ENCODE data around the gene SSNA1.

DNA sequence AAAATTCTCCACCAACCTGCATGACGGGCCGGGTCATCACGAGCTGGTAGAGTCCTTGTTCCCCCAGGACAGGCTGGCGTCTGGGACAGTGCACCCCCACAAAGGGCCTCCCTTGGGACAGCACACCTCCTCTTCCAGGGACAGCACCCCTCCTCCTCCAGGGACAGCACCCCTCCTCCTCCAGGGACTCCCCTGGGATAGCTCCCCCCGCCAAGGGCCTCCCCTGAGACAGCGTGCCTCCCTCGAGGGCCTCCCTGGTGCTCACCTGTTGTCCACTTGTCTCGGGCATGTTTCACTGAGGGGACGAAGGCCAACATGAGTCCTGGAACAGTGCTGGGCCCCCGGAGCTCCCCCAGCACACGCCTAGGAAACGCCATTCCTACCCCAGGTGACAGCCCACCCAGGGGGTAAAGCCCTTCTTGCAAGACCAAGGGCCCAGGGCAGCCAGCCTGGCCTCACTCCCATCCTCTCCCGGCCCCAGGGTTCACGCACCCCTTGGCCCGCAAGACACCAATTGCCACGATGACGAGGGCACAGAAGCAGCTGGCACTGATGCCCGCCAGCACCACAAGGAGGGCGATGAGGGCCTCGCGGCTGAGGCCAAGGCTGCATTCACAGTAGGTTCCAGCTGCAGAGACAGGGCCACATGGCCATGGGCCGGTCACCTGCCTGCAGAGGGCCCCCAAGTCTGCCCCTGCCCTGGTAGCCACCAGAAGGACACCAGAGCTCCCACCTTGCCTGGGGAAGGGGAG, 17.2 kb upstream of the SSNA1 start:
- no peak for TF ChIP-seq ZNF629 (tag by site-specific recombination; IDR thresholded peaks at IDR 0.05)
- TF ChIP-seq ZNF341 (tag by site-specific recombination; IDR thresholded peaks at IDR 0.05; ENCODE audit: low read depth): no peak
- no peak for TF ChIP-seq ZNF138 (tag by site-specific recombination; IDR thresholded peaks at IDR 0.05; ENCODE audit: borderline replicate concordance)
- TF ChIP-seq, protein P1, sequence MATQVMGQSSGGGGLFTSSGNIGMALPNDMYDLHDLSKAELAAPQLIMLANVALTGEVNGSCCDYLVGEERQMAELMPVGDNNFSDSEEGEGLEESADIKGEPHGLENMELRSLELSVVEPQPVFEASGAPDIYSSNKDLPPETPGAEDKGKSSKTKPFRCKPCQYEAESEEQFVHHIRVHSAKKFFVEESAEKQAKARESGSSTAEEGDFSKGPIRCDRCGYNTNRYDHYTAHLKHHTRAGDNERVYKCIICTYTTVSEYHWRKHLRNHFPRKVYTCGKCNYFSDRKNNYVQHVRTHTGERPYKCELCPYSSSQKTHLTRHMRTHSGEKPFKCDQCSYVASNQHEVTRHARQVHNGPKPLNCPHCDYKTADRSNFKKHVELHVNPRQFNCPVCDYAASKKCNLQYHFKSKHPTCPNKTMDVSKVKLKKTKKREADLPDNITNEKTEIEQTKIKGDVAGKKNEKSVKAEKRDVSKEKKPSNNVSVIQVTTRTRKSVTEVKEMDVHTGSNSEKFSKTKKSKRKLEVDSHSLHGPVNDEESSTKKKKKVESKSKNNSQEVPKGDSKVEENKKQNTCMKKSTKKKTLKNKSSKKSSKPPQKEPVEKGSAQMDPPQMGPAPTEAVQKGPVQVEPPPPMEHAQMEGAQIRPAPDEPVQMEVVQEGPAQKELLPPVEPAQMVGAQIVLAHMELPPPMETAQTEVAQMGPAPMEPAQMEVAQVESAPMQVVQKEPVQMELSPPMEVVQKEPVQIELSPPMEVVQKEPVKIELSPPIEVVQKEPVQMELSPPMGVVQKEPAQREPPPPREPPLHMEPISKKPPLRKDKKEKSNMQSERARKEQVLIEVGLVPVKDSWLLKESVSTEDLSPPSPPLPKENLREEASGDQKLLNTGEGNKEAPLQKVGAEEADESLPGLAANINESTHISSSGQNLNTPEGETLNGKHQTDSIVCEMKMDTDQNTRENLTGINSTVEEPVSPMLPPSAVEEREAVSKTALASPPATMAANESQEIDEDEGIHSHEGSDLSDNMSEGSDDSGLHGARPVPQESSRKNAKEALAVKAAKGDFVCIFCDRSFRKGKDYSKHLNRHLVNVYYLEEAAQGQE (tag by site-specific recombination; IDR thresholded peaks at IDR 0.05): no peak
- no peak for TF ChIP-seq ZNF768 (tag by site-specific recombination; IDR thresholded peaks at IDR 0.05)
- TF ChIP-seq, protein P2, sequence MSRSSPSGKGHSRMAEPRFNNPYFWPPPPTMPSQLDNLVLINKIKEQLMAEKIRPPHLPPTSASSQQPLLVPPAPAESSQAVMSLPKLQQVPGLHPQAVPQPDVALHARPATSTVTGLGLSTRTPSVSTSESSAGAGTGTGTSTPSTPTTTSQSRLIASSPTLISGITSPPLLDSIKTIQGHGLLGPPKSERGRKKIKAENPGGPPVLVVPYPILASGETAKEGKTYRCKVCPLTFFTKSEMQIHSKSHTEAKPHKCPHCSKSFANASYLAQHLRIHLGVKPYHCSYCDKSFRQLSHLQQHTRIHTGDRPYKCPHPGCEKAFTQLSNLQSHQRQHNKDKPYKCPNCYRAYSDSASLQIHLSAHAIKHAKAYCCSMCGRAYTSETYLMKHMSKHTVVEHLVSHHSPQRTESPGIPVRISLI (tag by site-specific recombination; IDR thresholded peaks at IDR 0.05): no peak

Data from HEK293 (cell line).